Aorta (tissue), 5 donors: ENCODE data around the gene MAGOH. TPM values are rescaled to one million over a fixed set of nuclear protein-coding genes. Genes with fewer than 3 reads are reported as not detected.
A peak's percentile ranks its signal among the peaks of the same experiment; 100 is the strongest.

Source experiments
- ATAC-seq: fragments of 200-7000 bp; cut with Tn5 transposase; one replicate; pipeline ENCODE4 v1.9.1; 2022; ENCODE audit warnings: moderate library complexity; ENCODE audit not compliant: low FRiP score
- DNase-seq, 2 donors: peaks; one replicate each; pipeline ENCODE4 v3.0.0-alpha.2; 2020
- H3K27ac ChIP-seq, 2 donors: one replicate each; pipeline ENCODE4 v1.5.1; 2013; ENCODE audit warnings: low read length in 2 of 2, mild to moderate bottlenecking in 2 of 2, moderate library complexity in 2 of 2, control low read depth in 1 of 2, inconsistent platforms in 1 of 2, low read depth in 1 of 2
- H3K27me3 ChIP-seq, 2 donors: one replicate each; pipeline ENCODE4 v1.6.1; 2013; ENCODE audit warnings: control low read depth in 1 of 2, low read length in 1 of 2, mild to moderate bottlenecking in 1 of 2, moderate library complexity in 1 of 2; ENCODE audit not compliant: insufficient read depth in 2 of 2, control insufficient read depth in 1 of 2
- H3K36me3 ChIP-seq, 2 donors: one replicate each; pipeline ENCODE4 v1.6.1; 2013; ENCODE audit warnings: control low read depth in 1 of 2, low read length in 1 of 2, mild to moderate bottlenecking in 1 of 2; ENCODE audit not compliant: insufficient read depth in 2 of 2, control insufficient read depth in 1 of 2
- H3K4me1 ChIP-seq, 2 donors: one replicate each; pipeline ENCODE4 v1.6.1; 2013; ENCODE audit warnings: low read length in 2 of 2, control low read depth in 1 of 2, mild to moderate bottlenecking in 1 of 2, moderate library complexity in 1 of 2; ENCODE audit not compliant: insufficient read depth in 2 of 2, control insufficient read depth in 1 of 2
- H3K4me3 ChIP-seq, 2 donors: one replicate each; pipeline ENCODE4 v1.5.1; 2013; ENCODE audit warnings: low read length in 2 of 2, control low read depth in 1 of 2, mild to moderate bottlenecking in 1 of 2
- H3K9me3 ChIP-seq: one replicate; pipeline ENCODE4 v1.6.1; 2013; ENCODE audit warnings: mild to moderate bottlenecking, low read length; ENCODE audit not compliant: control insufficient read depth
- WGBS, 2 donors: extraction: QIAGEN DNeasy Blood & Tissue Kit; methylation state at CpG; one replicate each; pipeline ENCODE4 v1.1.7; 2013; 5-methylcytosine and 5-hydroxymethylcytosine counted together
- intact Hi-C, 2 donors: fragments of 100-400 bp; cut with DNase I; formaldehyde crosslinking; loops; one replicate each; pipeline versions ENCODE4 v1.14.2 to v1.15.0; 2022
- polyA plus RNA-seq, 2 donors: library from polyadenylated mRNA; stranded (reverse); fragments of 200-250 nt; gene quantifications; one replicate each; pipeline ENCODE4 v1.2.3, GENCODE V29; 2013
- total RNA-seq, 2 donors: library from RNA; stranded (reverse); fragmentation: NEBNext Ultra II Directional; extraction: Animal tissue kit (Norgen Biotek cat#: 25700); gene quantifications; one replicate each; pipeline ENCODE4 v1.2.1, GENCODE V29; 2021
- donor health status: healthy with polysubstance abuse.
- donor health status: Bipolar disorder and iron deficiency.
- donor health status: DM: no; HTN: no; CAD: no.
- donor health status: DM: no; HTN: no; CAD: no.
- donor health status: DM: yes; HTN: yes; CAD: no.

The MAGOH gene
- total and polyA plus RNA-seq, 4 donors: 26.7 to 65.2 (median 39.2) TPM

GRCh38 chr1:53182716-53183094 lies 55.6 kb downstream of the MAGOH start:
- no peaks in the 10 kb centered on the region for H3K36me3 ChIP-seq
- DNase-seq: no peak
- no peaks in the 10 kb centered on the region for H3K9me3 ChIP-seq
- no peaks in the 10 kb centered on the region for H3K4me1 ChIP-seq
- WGBS, 2 donors: 83 to 88% methylated on average over 3 of the region's 3 CpGs
- no peak overlapping the region for H3K4me3 ChIP-seq
- no peak for ATAC-seq
- no peak overlapping the region for H3K27ac ChIP-seq
- intact Hi-C loops: loop anchor here in 1 of 2 donors (5.0 to 10.0 kb wide), 4 partner anchors 120 to 458 kb away; partner anchors contain the start of genes ECHDC2, PODN, SCP2 and ZYG11B
- no peaks in the 10 kb centered on the region for H3K27me3 ChIP-seq

- DNase-seq: peak; percentile 86 to 95
These were observed 56.2 kb downstream of the MAGOH start for GRCh38 chr1:53182111-53182593.

GRCh38 chr1:53180951-53181350 lies 57.4 kb downstream of the MAGOH start:
- no peaks in the 10 kb centered on the region for H3K27me3 ChIP-seq
- peaks cover 0 to 4% of the 10 kb centered on the region in 2 donors for H3K4me1 ChIP-seq
- H3K36me3 ChIP-seq: no peaks in the 10 kb centered on the region
- DNase-seq: no peak
- 96 to 99% methylated on average over 5 of the region's 5 CpGs for WGBS, 2 donors
- ATAC-seq: no peak
- no peak overlapping the region for H3K27ac ChIP-seq
- intact Hi-C loops: loop anchor here in 1 of 2 donors (5.0 to 10.0 kb wide), 4 partner anchors 119 to 456 kb away; partner anchors contain the start of genes ECHDC2, PODN, SCP2 and ZYG11B
- no peaks in the 10 kb centered on the region for H3K9me3 ChIP-seq
- H3K4me3 ChIP-seq: no peak overlapping the region

More at GRCh38 chr1:53182111-53182593, 56.2 kb downstream of the MAGOH start:
- H3K36me3 ChIP-seq: no peaks in the 10 kb centered on the region
- peak; percentile 64 for ATAC-seq
- WGBS, 2 donors: 22% methylated on average over 16 of the region's 16 CpGs
- intact Hi-C loops: loop anchor here in 1 of 2 donors (5.0 to 10.0 kb wide), 4 partner anchors 120 to 457 kb away; partner anchors contain the start of genes ECHDC2, PODN, SCP2 and ZYG11B
- no peak overlapping the region for H3K4me3 ChIP-seq
- H3K27ac ChIP-seq: no peak overlapping the region
- no peaks in the 10 kb centered on the region for H3K4me1 ChIP-seq
- no peaks in the 10 kb centered on the region for H3K9me3 ChIP-seq
- no peaks in the 10 kb centered on the region for H3K27me3 ChIP-seq

GRCh38 chr1:53180226-53180625 lies 58.1 kb downstream of the MAGOH start:
- Histone ChIP-seq H3K4me1 (peaks cover 0 to 4% of the 10 kb centered on the region in 2 donors), H3K36me3 (no peaks in the 10 kb centered on the region), H3K9me3 (no peaks in the 10 kb centered on the region), H3K27ac (no peak overlapping the region), H3K4me3 (no peak overlapping the region), H3K27me3 (no peaks in the 10 kb centered on the region)
- WGBS, 2 donors: 94 to 95% methylated on average over 2 of the region's 2 CpGs
- intact Hi-C loops: loop anchor here in 1 of 2 donors (5.0 to 10.0 kb wide), 4 partner anchors 118 to 455 kb away; partner anchors contain the start of genes ECHDC2, PODN, SCP2 and ZYG11B
- ATAC-seq (no peak), DNase-seq (no peak)

Other genes with a start within 250 kb of the MAGOH start
- gene PODN, start 176.3 kb downstream of the MAGOH start, total RNA-seq: 100 to 1,000 TPM in 1 of 2 donors, 10 to 100 TPM in 1; 54.8 to 152 TPM
- gene PODN, start 176.3 kb downstream of the MAGOH start, polyA plus RNA-seq: 10 to 100 TPM; 14.3 to 52.9 TPM
- gene SLC1A7, start 95.9 kb downstream of the MAGOH start, total RNA-seq: 1 to 10 TPM in 1 of 2 donors, under 1 TPM in 1; 0.16 to 1.4 TPM
- gene SLC1A7, start 95.9 kb downstream of the MAGOH start, polyA plus RNA-seq: under 1 TPM in 1 of 2 donors, not detected in 1; 0.25 TPM
- gene CPT2, start 41.7 kb downstream of the MAGOH start, total RNA-seq: 10 to 100 TPM in 1 of 2 donors, 1 to 10 TPM in 1; 9.2 to 10.5 TPM
- gene CPT2, start 41.7 kb downstream of the MAGOH start, polyA plus RNA-seq: 10 to 100 TPM in 1 of 2 donors, 1 to 10 TPM in 1; 7.8 to 12.8 TPM
- 10 to 100 TPM; 45.6 to 66.5 TPM for gene CZIB, start 17.9 kb downstream of the MAGOH start, total RNA-seq
- gene CZIB, start 17.9 kb downstream of the MAGOH start, polyA plus RNA-seq: 100 to 1,000 TPM in 1 of 2 donors, 10 to 100 TPM in 1; 89.7 to 126 TPM
- gene LRP8, start 89.6 kb upstream of the MAGOH start, total RNA-seq: 10 to 100 TPM in 1 of 2 donors, 1 to 10 TPM in 1; 8.1 to 12.3 TPM
- gene LRP8, start 89.6 kb upstream of the MAGOH start, polyA plus RNA-seq: 1 to 10 TPM; 1.1 to 3.6 TPM
- gene DMRTB1, start 220.9 kb upstream of the MAGOH start, total RNA-seq: not detected
- not detected for gene DMRTB1, start 220.9 kb upstream of the MAGOH start, polyA plus RNA-seq